MM.1S (cell line): ENCODE measurements around the gene CHST11.

Source experiments
- EZH2 ChIP-seq: fragments of 300-600 bp; sonication (generic); optimal IDR thresholded peaks from 2 replicates; pipeline ENCODE3; 2017; ENCODE audit warnings: low read depth, mild to moderate bottlenecking, antibody characterized with exemption, low read length, mixed read lengths
- EZH2phosphoT487 ChIP-seq: fragments of 300-600 bp; sonication (generic); IDR thresholded peaks from 2 replicates; pipeline ENCODE4 v1.6.1; 2018; ENCODE audit warnings: antibody characterized with exemption, low read length
- TF ChIP-seq, protein P1 (sequence below): fragments of 300-600 bp; sonication (generic); IDR thresholded peaks from 2 replicates; pipeline ENCODE4 v1.5.1; 2016; ENCODE audit warnings: antibody characterized with exemption, low read length, mixed read lengths

DNA sequence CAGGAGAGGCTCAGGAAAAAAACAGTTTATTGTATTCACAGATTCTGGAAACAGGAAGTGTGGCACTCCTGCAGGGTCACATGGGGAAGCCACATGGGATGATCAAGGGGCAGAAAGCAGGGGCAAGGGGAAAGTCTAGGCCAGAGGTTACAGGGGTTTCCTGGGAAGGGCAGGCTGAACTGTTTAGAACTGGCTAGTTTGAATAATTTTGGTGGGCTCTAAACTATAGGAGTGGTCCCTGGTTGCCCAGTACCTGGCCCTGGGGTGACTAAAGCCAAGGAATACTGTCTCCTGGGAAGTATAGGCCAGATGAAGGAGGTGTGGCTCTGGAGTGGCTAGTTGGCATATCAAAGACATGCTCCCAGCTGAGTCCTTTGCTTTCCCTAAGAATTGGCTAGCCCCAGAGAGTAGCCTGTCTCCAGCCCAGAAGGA is 332.1 kb downstream of the CHST11 start:
- TF ChIP-seq, protein P1, sequence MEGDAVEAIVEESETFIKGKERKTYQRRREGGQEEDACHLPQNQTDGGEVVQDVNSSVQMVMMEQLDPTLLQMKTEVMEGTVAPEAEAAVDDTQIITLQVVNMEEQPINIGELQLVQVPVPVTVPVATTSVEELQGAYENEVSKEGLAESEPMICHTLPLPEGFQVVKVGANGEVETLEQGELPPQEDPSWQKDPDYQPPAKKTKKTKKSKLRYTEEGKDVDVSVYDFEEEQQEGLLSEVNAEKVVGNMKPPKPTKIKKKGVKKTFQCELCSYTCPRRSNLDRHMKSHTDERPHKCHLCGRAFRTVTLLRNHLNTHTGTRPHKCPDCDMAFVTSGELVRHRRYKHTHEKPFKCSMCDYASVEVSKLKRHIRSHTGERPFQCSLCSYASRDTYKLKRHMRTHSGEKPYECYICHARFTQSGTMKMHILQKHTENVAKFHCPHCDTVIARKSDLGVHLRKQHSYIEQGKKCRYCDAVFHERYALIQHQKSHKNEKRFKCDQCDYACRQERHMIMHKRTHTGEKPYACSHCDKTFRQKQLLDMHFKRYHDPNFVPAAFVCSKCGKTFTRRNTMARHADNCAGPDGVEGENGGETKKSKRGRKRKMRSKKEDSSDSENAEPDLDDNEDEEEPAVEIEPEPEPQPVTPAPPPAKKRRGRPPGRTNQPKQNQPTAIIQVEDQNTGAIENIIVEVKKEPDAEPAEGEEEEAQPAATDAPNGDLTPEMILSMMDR: no peak
- no peak for TF ChIP-seq EZH2
- no peak for TF ChIP-seq EZH2phosphoT487
